Putamen (tissue), 1 donor: Measurements from ENCODE around the gene ELL.
A peak's percentile ranks its signal among the peaks of the same experiment; 100 is the strongest.
"Not testable (repeated sequence)": the region's sequence is repeated elsewhere in the genome, so short reads cannot be mapped to it uniquely, and the experiment has no call there.

Source experiments
- DNase-seq: peaks from one replicate; pipeline ENCODE4 v3.0.0-alpha.2; 2016; ENCODE audit warnings: low spot score

ELL gene

DNA sequence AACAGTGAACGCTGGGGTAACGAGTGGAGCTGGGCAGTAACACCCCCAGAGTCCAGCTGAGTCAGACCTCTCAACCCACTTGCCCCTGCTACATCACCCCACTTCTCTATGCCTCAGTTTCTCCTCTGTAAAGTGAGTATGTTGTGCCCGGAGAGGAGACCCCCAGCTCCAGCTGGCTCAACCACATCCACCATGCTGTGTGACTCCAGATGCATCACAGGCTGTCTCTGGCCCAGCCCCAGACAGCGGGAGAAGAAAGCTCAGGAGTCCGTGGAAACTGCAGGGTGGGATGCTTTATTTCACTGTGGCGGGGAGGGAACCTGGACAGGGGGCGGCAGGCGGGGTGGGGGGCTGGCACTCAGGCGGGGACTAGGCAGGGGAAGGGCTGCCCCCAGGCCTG lies 9.6 kb upstream of the ELL start:
- no peak for DNase-seq

DNA sequence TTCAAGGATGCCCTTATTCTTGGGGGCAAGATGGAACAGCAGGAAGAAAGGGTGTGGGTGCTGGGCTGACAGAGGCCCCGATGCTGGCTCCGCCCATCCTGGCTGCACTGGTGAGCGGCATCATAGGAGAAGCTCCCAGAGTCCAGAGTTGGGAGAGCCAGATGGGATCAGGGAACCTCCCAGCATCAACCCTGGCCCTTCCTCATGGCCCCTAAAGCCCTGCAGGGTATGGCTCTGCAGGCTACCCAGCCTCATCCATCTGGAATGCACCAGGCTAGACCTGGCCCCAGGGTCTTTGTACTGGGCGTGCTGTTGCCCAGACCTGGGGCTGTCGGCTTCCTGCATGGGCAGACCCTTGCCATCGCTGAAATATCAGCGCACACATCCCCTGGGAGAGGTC lies 7.9 kb upstream of the ELL start:
- DNase-seq, result no peak

GRCh38 chr19:18526316-18526715 lies 4.4 kb upstream of the ELL start:
- DNase-seq, result no peak

DNA sequence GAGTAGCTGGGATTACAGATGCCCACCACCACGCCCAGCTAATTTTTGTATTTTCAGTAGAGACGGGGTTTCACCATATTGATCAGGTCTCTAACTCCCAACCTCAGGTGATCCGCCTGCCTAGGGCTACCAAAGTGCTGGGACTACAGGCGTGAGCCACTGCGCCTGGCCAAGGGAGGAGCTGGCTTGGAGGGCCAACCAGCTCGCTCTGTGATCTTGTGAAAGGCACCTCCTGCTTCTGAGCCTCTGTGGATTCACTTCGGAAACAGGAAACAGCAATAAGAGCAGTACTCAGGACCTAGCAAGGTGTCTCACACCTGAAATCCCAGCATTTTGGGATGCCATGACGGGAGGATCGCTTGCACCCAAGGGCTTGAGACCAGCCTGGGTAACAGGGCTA lies 2.0 kb upstream of the ELL start:
- no peak for DNase-seq

DNA sequence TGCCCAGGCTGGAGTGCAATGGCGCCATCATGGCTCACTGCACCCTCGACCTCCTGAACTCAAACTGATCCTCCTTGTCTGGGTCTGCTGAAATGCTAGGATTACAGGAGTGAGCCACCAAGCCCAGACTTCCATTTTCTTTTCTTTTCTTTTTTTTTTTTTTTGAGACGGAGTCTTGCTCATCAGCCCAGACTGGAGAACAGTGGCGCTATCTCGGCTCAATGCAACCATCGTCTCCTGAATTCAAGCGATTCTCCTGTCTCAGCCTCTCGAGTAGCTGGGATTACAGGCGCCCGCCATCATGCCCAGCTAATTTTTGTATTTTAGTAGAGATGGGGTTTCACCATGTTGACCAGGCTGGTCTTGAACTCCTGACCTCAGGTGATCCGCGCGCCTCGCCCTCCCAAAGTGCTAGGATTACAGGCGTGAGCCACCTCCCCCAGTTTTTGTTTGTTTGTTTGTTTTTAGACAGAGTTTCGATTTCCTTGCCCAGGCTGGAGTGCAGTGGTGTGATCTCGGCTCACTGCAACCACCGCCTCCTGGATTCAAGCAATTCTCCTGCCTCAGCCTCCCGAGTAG lies 1.1 kb upstream of the ELL start:
- DNase-seq, result not testable (repeated sequence)

GRCh38 chr19:18522124-18522861 lies 423 bp upstream of the ELL start:
- DNase-seq, result peak; percentile 100

DNA sequence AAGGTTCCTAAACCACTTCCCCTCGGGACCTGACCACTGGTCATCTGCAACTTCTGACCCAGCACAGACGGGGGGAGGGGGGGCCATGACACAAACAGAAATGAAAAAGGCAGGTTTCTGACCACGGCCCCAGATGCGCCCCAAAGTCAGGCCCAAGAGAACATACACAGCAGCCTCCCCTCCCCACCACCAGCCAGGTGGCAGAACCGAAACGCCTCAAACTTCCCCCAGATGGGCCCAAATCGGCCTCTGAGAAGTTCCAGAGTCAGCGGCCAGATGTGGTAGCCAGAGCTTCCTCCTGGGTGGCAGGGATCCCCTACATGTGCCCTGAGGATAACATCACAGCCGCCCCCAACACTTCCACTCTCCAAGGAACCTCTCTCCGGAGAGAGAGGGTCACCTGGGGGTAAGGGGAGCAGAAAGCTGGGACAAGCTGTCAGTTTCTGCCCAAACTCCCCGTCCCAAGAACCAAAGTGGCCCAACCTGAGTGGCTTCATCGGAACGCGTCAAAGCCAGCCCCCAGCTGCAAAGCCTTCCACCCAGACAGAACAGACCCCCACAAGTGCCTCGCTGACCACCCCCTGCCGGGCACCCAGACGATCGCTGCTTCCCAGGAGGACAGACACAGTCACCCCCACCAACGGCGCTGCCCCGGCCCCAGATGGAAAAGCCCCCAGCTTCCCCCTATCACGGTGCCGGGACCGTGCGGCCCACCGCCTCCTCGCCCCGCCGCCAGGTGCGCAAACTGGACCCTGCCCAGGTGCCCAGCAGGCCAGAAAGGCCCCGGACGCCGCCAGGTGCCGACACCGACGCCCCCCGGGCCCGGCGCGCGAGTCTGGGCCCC lies 800 bp downstream of the ELL start:
- no peak for DNase-seq

DNA sequence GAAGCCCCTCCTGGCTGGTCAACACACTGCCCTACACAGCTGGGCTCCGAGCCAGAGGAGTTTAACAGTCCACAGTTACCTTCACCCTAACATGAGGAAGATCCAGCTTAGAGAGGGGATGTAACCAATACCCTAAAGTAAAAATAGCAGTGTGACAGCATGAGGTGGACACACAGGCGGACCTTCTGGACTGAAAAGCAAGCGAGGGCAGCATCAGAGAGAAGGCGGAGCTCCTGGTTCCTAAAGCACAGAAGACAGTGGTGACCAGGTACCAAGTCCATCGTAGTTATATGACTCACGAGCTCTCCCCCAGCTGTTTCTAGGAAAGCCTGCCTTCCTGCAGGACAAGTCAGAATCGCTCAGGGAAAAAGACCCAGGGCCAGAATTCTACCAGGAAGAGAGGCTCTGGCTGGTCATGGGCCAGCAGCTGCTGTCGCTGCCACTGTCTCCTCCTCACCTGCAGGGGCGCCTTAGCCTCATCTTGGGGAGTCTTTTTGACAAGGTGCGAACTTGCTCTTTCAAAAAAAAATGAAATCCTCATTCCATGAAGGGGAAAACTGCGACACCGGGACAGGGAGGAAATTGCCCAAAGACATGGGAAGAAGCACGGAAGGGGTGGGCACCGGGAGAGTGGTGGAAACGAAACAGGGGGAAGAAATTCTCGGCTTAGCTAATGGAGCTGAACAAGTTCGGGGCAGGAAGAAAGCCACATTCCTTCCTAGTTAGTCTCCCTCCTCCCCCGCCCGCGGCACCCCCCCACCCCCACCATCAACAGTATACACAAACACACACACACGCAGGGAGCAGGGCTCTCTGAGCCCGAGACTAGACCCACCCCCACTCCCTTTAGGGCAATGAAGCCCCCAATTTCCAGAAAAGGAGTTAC lies 1.7 kb downstream of the ELL start:
- DNase-seq, result no peak

- no peak for DNase-seq
Observed at GRCh38 chr19:18518639-18519038, 3.2 kb downstream of the ELL start.

GRCh38 chr19:18517606-18518005 lies 4.3 kb downstream of the ELL start:
- no peak for DNase-seq

- no peak for DNase-seq
Observed at GRCh38 chr19:18515959-18516358, 5.9 kb downstream of the ELL start.

- DNase-seq, result no peak
Observed at GRCh38 chr19:18514800-18515682, 6.8 kb downstream of the ELL start.

DNA sequence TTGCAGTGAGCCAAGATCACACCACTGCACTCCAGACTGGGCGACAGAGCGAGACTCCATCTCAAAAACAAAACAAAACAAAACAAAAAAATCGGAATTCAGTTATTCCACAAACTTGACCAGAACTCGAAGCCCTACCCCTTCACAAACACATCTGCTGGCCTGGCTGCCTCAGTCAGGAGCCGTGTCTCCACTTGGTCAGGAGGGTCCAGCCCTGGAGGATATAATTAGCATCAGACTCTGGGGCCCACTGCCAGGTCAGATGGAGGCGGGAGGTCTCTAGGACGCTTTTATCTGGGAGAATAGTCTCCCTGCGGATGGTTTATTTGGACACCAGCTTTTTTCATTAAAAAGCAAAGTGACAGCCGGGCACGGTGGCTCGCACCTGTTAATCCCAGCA lies 8.0 kb downstream of the ELL start:
- DNase-seq, result no peak

DNA sequence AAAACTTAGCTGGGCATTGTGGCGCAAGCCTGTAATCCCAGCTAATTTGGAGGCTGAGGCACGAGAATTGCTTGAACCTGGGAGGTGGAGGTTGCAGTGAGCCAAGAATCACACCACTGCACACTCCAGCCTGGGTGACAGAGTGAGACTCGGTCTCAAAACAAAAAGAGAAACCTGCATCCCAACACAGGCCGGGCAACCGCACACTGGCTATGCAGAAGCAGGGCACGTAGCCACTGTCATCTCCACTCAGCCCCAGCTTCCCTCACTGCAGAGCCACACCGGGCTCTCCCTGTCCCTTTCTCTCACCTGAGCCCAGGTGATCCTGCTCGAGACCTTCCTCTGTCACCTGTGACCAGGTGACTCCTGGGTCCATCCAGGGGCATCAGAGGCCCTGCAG lies 11.7 kb downstream of the ELL start:
- no peak for DNase-seq

- DNase-seq, result no peak
Observed at GRCh38 chr19:18508585-18508984, 13.3 kb downstream of the ELL start.

- DNase-seq, result no peak
Observed at GRCh38 chr19:18507727-18508440, 14.0 kb downstream of the ELL start.

DNA sequence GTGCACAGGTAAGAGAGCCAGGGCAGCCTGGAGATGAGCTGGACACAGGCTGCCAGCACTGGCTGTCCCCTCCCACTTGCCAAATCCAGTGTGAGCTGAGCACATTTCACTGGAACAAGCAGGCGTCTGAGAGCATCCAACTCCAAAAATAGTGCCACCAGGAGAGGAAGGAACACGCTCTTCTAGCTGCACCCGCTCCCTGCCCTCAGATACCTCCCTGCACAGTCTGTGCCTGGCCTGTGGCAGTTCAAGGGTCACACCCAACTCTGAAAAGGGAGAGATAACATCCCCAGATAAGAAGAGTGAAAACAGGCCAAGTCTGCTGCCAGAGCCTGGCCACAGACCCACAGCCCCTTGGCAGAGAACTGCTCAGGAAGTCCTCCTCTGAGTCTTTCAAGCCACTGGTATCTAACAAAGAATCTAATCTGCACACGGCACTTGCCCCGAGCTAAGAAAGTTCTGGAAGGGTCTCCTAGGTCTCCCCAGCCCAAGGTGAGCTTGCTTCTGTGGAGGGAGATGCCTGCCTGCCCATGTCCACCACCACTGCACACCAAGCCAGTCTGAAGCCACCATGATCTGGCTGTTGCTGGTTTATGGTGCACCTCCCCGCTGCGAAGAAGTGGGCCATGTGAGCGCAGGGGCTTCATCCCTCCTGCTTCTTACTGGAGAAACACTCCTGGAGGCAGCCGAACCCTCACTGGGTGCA lies 14.7 kb downstream of the ELL start:
- no peak for DNase-seq

- no peak for DNase-seq
Observed at GRCh38 chr19:18506101-18506930, 15.6 kb downstream of the ELL start.
